WERI-Rb-1 (cell line): ENCODE data around the gene ZSWIM6.

Experiments used
- DNase-seq: peaks from one replicate; pipeline ENCODE4 v3.0.0-alpha.2; 2020
- H3K27ac ChIP-seq: fragments of 250-450 bp; sonication (Bioruptor Pico); 2 replicates; pipeline ENCODE4 v1.5.1; 2020; ENCODE audit warnings: mild to moderate bottlenecking, moderate library complexity
- H3K27me3 ChIP-seq: fragments of 250-450 bp; sonication (Bioruptor Pico); 2 replicates; pipeline ENCODE4 v1.5.1; 2021; ENCODE audit warnings: mild to moderate bottlenecking, low read depth, moderate library complexity; ENCODE audit not compliant: insufficient read depth, severe bottlenecking
- H3K36me3 ChIP-seq: fragments of 250-450 bp; sonication (Bioruptor Pico); 2 replicates; pipeline ENCODE4 v1.5.1; 2020; ENCODE audit warnings: mild to moderate bottlenecking, moderate library complexity
- H3K4me3 ChIP-seq: 2 replicates; pipeline ENCODE4 v1.5.1; 2011; ENCODE audit warnings: low read depth, mild to moderate bottlenecking, control low read depth, low read length
- H3K9me3 ChIP-seq: fragments of 250-450 bp; sonication (Bioruptor Pico); 2 replicates; pipeline ENCODE4 v1.5.1; 2021; ENCODE audit warnings: mild to moderate bottlenecking, moderate library complexity; ENCODE audit not compliant: severe bottlenecking
- TF ChIP-seq, protein P1 (sequence below): IDR thresholded peaks from 2 replicates; pipeline ENCODE4 v1.5.1; 2011; ENCODE audit warnings: low read depth, mild to moderate bottlenecking, control low read depth, inconsistent platforms, low read length

The ZSWIM6 gene

DNA sequence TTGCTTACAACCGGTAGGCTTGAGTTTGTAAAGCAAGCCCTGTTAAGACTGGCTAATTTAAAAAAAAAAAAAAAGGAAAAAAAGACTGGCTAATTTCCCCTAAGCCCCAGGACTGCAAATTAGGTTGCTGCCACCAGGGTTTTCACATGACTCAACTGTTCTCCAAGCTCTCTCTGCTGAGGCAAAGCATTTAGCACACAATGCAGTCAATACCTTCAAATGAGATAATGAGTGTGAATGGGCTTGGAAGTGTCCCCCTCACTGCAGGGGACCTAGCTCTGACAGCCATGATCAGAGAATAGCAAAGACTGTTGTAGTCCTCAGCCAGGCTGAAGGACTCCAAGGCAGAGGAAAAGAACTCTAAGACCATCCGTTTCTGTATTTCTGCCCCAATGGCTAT, 42.8 kb upstream of the ZSWIM6 start:
- Histone ChIP-seq H3K4me3 (no peak overlapping the region), H3K9me3 (no peaks in the 10 kb centered on the region), H3K27me3 (no peaks in the 10 kb centered on the region), H3K36me3 (no peaks in the 10 kb centered on the region), H3K27ac (no peak overlapping the region)
- DNase-seq, result no peak
- TF ChIP-seq, protein P1, sequence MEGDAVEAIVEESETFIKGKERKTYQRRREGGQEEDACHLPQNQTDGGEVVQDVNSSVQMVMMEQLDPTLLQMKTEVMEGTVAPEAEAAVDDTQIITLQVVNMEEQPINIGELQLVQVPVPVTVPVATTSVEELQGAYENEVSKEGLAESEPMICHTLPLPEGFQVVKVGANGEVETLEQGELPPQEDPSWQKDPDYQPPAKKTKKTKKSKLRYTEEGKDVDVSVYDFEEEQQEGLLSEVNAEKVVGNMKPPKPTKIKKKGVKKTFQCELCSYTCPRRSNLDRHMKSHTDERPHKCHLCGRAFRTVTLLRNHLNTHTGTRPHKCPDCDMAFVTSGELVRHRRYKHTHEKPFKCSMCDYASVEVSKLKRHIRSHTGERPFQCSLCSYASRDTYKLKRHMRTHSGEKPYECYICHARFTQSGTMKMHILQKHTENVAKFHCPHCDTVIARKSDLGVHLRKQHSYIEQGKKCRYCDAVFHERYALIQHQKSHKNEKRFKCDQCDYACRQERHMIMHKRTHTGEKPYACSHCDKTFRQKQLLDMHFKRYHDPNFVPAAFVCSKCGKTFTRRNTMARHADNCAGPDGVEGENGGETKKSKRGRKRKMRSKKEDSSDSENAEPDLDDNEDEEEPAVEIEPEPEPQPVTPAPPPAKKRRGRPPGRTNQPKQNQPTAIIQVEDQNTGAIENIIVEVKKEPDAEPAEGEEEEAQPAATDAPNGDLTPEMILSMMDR, result no peak

GRCh38 chr5:61289669-61290306, 42.3 kb upstream of the ZSWIM6 start:
- H3K27me3 ChIP-seq, result no peaks in the 10 kb centered on the region
- H3K9me3 ChIP-seq, result no peaks in the 10 kb centered on the region
- H3K27ac ChIP-seq, result no peak overlapping the region
- no peak overlapping the region for H3K4me3 ChIP-seq
- no peak for DNase-seq
- TF ChIP-seq, protein P1, result no peak
- no peaks in the 10 kb centered on the region for H3K36me3 ChIP-seq

DNA sequence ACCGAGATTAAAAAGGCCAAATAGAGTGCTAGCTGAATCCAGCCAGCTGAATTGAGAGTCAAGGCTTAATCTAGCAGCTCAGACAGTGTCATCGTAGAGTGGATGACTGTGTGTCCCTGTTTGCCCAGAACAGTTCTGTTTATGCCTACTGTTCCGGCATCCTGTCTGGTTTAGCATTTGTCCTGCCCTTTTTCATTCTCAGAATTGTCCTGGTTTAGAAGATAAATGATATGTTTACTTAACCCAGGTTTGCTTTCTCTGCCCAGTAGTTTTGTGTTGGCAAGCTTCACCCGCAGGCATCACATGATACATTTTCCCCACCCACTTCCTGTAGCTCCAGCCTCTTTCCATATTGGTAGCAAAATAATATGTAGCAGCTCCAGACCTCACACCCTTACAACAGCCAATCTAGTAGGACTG, 41.3 kb upstream of the ZSWIM6 start:
- no peaks in the 10 kb centered on the region for H3K9me3 ChIP-seq
- H3K27ac ChIP-seq, result no peak overlapping the region
- TF ChIP-seq, protein P1, result no peak
- no peaks in the 10 kb centered on the region for H3K27me3 ChIP-seq
- no peaks in the 10 kb centered on the region for H3K36me3 ChIP-seq
- no peak overlapping the region for H3K4me3 ChIP-seq
- DNase-seq, result no peak

GRCh38 chr5:61292062-61292657, 39.9 kb upstream of the ZSWIM6 start:
- Histone ChIP-seq H3K27ac (no peak overlapping the region), H3K4me3 (no peak overlapping the region), H3K36me3 (no peaks in the 10 kb centered on the region), H3K9me3 (no peaks in the 10 kb centered on the region), H3K27me3 (no peaks in the 10 kb centered on the region)
- no peak for DNase-seq
- TF ChIP-seq, protein P1, result no peak

- no peaks in the 10 kb centered on the region for H3K36me3 ChIP-seq
- no peak for DNase-seq
- H3K27me3 ChIP-seq, result no peaks in the 10 kb centered on the region
- no peak overlapping the region for H3K27ac ChIP-seq
- TF ChIP-seq, protein P1, result no peak
- no peaks in the 10 kb centered on the region for H3K9me3 ChIP-seq
- H3K4me3 ChIP-seq, result no peak overlapping the region
Measured at GRCh38 chr5:61293071-61293470, 39.0 kb upstream of the ZSWIM6 start.

DNA sequence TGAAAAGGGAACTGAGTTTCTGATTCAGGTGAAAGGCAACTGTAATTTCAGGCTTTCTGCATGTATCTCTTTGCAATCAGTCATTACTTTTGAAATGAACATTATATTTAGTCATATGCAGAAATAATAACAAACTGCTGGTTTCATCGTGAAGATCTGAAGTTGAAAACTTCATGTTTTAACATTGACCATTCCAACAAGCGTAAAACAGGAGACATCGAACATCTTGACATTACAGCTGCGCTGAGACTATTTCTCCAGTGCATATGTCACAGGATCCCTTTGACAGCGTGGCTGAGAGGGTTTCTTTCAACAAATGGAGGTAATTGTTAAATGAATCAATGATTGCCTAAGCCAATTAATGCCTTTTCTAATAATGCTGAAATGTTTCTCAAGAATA, 38.2 kb upstream of the ZSWIM6 start:
- Histone ChIP-seq H3K36me3 (no peaks in the 10 kb centered on the region), H3K27me3 (no peaks in the 10 kb centered on the region), H3K9me3 (no peaks in the 10 kb centered on the region), H3K4me3 (no peak overlapping the region), H3K27ac (no peak overlapping the region)
- TF ChIP-seq, protein P1, result no peak
- DNase-seq, result no peak
